K562 (cell line): Measurements from ENCODE around the gene CCDC117. TPM values are rescaled to one million over a fixed set of nuclear protein-coding genes. Genes with fewer than 3 reads are reported as not detected.

Experiments
- ADNP ChIP-seq: fragments of 200-800 bp; sonication (Bioruptor generic); IDR thresholded peaks from 2 replicates; pipeline ENCODE4 v1.6.1; 2016; ENCODE audit warnings: missing genetic modification characterization, missing compliant biosample characterization
- EP400 ChIP-seq: fragments of 450-650 bp; IDR thresholded peaks from 2 replicates; pipeline ENCODE4 v1.6.1; 2017; ENCODE audit warnings: antibody characterized with exemption, mild to moderate bottlenecking, moderate library complexity
- ESRRA ChIP-seq: fragments of 450-650 bp; IDR thresholded peaks from 2 replicates; pipeline ENCODE4 v1.6.1; 2014; ENCODE audit warnings: low read depth, mild to moderate bottlenecking, moderate library complexity, borderline replicate concordance
- GABPB1 ChIP-seq: sonication (generic); formaldehyde crosslinking; IDR thresholded peaks from 2 replicates; pipeline ENCODE4 v1.8.0; 2022; ENCODE audit warnings: mild to moderate bottlenecking, missing genetic modification reagents
- HCFC1 ChIP-seq: IDR thresholded peaks from 2 replicates; pipeline ENCODE4 v1.6.1; 2012; ENCODE audit warnings: low read depth, low read length, improper control_type of control experiment
- HNRNPK ChIP-seq: fragments of 200-400 bp; formaldehyde crosslinking; IDR thresholded peaks from one replicate; pipeline ENCODE4 v1.6.1; 2018; ENCODE audit warnings: mild to moderate bottlenecking, low read depth, low read length; ENCODE audit not compliant: poor library complexity, severe bottlenecking
- KLF10 ChIP-seq: fragments of 250-450 bp; sonication (Bioruptor Pico); IDR thresholded peaks from 2 replicates; pipeline ENCODE4 v1.6.1; 2021; ENCODE audit warnings: matching md5 sums
- KLF13 ChIP-seq: fragments of 450-650 bp; IDR thresholded peaks from 2 replicates; pipeline ENCODE4 v1.6.1; 2016; ENCODE audit warnings: missing genetic modification characterization, low read depth, mild to moderate bottlenecking, missing compliant biosample characterization, moderate library complexity, borderline replicate concordance
- KLF16 ChIP-seq: IDR thresholded peaks from 2 replicates; pipeline ENCODE4 v1.6.1; 2016; ENCODE audit warnings: antibody characterized with exemption
- NKRF ChIP-seq: fragments of 450-650 bp; IDR thresholded peaks from 2 replicates; pipeline ENCODE4 v1.6.1; 2016; ENCODE audit warnings: borderline replicate concordance
- PCBP2 ChIP-seq: fragments of 200-400 bp; formaldehyde crosslinking; IDR thresholded peaks from 2 replicates; pipeline ENCODE4 v1.6.1; 2018; ENCODE audit warnings: low read length, low read depth, mild to moderate bottlenecking, moderate library complexity; ENCODE audit not compliant: poor library complexity, severe bottlenecking
- POLR2H ChIP-seq: IDR thresholded peaks from 2 replicates; pipeline ENCODE4 v1.6.1; 2016; ENCODE audit warnings: missing genetic modification characterization, low read depth, mild to moderate bottlenecking, control low read depth, missing compliant biosample characterization, moderate library complexity
- RBM17 ChIP-seq: fragments of 200-400 bp; formaldehyde crosslinking; IDR thresholded peaks from 2 replicates; pipeline ENCODE4 v1.6.1; 2017; ENCODE audit warnings: low read depth, mild to moderate bottlenecking, low read length, borderline replicate concordance
- SAFB ChIP-seq: fragments of 200-400 bp; formaldehyde crosslinking; IDR thresholded peaks from 2 replicates; pipeline ENCODE4 v1.6.1; 2017; ENCODE audit warnings: low read depth, low read length, borderline replicate concordance
- ZBTB12 ChIP-seq: fragments of 250-450 bp; sonication (Bioruptor Pico); IDR thresholded peaks from 2 replicates; pipeline ENCODE4 v1.4.0; 2020
- ZC3H11A ChIP-seq: IDR thresholded peaks from 2 replicates; pipeline ENCODE4 v1.6.1; 2012; ENCODE audit warnings: low read depth, low read length, improper control_type of control experiment
- ZC3H4 ChIP-seq: sonication (generic); formaldehyde crosslinking; IDR thresholded peaks from 2 replicates; pipeline ENCODE4 v1.9.0; 2021; ENCODE audit warnings: missing genetic modification reagents, borderline replicate concordance
- ZNF165 ChIP-seq: fragments of 250-450 bp; sonication (Bioruptor Pico); IDR thresholded peaks from 2 replicates; pipeline ENCODE4 v1.4.0; 2020; ENCODE audit warnings: borderline replicate concordance
- ZNF224 ChIP-seq: sonication (generic); formaldehyde crosslinking; IDR thresholded peaks from 2 replicates; pipeline ENCODE4 v1.8.0; 2022; ENCODE audit warnings: mild to moderate bottlenecking, missing genetic modification reagents
- ZNF57 ChIP-seq: fragments of 450-650 bp; formaldehyde crosslinking; IDR thresholded peaks from 2 replicates; pipeline ENCODE4 v1.4.0; 2020; ENCODE audit warnings: mild to moderate bottlenecking, moderate library complexity
- polyA plus RNA-seq, 8 experiments: library from polyadenylated mRNA; depleted of rRNA in 4 of 8; stranded (reverse) in 5 of 8; unstranded in 3 of 8; fragments of >200 nt; fragmentation: Nextera tagmentation in 2 of 8; fragmentation: Illumina TruSeq in 1 of 8; extraction: Ambion mirVana in 2 of 8; extraction: Trizol in 1 of 8; gene quantifications; 2 replicates each; pipeline versions ENCODE4 v1.2.1 to v1.2.3, GENCODE V29; 2011 to 2014; ENCODE audit warnings: inconsistent platforms in 1 of 8, missing spikeins in 1 of 8
- total RNA-seq, 7 experiments: library from RNA; depleted of rRNA in 6 of 7; stranded (reverse); fragments of >200 nt in 6 of 7; fragmentation: Illumina TruSeq in 2 of 7; extraction: Trizol in 2 of 7; gene quantifications; 2 replicates each; pipeline versions ENCODE4 v1.2.1 to v1.2.3, GENCODE V29; 2011 to 2021; ENCODE audit warnings: low replicate concordance in 1 of 7
- TF ChIP-seq, protein P1 (sequence below): IDR thresholded peaks from 2 replicates; pipeline ENCODE4 v1.6.1; 2011; ENCODE audit warnings: borderline replicate concordance, low read depth, mild to moderate bottlenecking, moderate library complexity, low read length; ENCODE audit not compliant: insufficient read depth, poor library complexity, severe bottlenecking

CCDC117 gene
- total and polyA plus RNA-seq, 9 of the 15 experiments (the other 6 are each of a cell fraction or from before 2014, with no cell fraction given) = 5.7 to 23.3 (median 15.8) TPM

- TF ChIP-seq NKRF = peak; percentile 38; the same call in 1 of the 2 replicates
- no peak for TF ChIP-seq HCFC1
- TF ChIP-seq ADNP = no peak
- no peak for TF ChIP-seq KLF10 (CRISPR knock-in tag)
- TF ChIP-seq HNRNPK = no peak
- TF ChIP-seq ZC3H11A = no peak
- TF ChIP-seq ZNF165 (CRISPR knock-in tag) = no peak
- TF ChIP-seq SAFB = no peak
- TF ChIP-seq KLF13 (tag) = 0 out of 2 replicates have a peak, but pooled peaks have one; percentile 10
- no peak for TF ChIP-seq KLF16
- peak; percentile 89 for TF ChIP-seq EP400
- TF ChIP-seq ZNF224 (CRISPR knock-in tag) = no peak
- TF ChIP-seq, protein P1, sequence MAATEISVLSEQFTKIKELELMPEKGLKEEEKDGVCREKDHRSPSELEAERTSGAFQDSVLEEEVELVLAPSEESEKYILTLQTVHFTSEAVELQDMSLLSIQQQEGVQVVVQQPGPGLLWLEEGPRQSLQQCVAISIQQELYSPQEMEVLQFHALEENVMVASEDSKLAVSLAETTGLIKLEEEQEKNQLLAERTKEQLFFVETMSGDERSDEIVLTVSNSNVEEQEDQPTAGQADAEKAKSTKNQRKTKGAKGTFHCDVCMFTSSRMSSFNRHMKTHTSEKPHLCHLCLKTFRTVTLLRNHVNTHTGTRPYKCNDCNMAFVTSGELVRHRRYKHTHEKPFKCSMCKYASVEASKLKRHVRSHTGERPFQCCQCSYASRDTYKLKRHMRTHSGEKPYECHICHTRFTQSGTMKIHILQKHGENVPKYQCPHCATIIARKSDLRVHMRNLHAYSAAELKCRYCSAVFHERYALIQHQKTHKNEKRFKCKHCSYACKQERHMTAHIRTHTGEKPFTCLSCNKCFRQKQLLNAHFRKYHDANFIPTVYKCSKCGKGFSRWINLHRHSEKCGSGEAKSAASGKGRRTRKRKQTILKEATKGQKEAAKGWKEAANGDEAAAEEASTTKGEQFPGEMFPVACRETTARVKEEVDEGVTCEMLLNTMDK = no peak
- peak; percentile 53 for TF ChIP-seq PCBP2
- peak; percentile 55; the same call in 1 of the 2 replicates for TF ChIP-seq ZBTB12 (CRISPR knock-in tag)
- peak; percentile 94 for TF ChIP-seq POLR2H
- no peak for TF ChIP-seq ZNF57 (CRISPR knock-in tag)
- no peak for TF ChIP-seq ESRRA
- TF ChIP-seq GABPB1 (CRISPR knock-in tag) = no peak
- no peak for TF ChIP-seq ZC3H4 (CRISPR knock-in tag)
- TF ChIP-seq RBM17 = no peak
Observed at GRCh38 chr22:28800308-28801041, 28.0 kb downstream of the CCDC117 start, which contains the start of gene XBP1 (continued).
